ENCODE results near the gene TTLL5.

The TTLL5 gene, protein sequence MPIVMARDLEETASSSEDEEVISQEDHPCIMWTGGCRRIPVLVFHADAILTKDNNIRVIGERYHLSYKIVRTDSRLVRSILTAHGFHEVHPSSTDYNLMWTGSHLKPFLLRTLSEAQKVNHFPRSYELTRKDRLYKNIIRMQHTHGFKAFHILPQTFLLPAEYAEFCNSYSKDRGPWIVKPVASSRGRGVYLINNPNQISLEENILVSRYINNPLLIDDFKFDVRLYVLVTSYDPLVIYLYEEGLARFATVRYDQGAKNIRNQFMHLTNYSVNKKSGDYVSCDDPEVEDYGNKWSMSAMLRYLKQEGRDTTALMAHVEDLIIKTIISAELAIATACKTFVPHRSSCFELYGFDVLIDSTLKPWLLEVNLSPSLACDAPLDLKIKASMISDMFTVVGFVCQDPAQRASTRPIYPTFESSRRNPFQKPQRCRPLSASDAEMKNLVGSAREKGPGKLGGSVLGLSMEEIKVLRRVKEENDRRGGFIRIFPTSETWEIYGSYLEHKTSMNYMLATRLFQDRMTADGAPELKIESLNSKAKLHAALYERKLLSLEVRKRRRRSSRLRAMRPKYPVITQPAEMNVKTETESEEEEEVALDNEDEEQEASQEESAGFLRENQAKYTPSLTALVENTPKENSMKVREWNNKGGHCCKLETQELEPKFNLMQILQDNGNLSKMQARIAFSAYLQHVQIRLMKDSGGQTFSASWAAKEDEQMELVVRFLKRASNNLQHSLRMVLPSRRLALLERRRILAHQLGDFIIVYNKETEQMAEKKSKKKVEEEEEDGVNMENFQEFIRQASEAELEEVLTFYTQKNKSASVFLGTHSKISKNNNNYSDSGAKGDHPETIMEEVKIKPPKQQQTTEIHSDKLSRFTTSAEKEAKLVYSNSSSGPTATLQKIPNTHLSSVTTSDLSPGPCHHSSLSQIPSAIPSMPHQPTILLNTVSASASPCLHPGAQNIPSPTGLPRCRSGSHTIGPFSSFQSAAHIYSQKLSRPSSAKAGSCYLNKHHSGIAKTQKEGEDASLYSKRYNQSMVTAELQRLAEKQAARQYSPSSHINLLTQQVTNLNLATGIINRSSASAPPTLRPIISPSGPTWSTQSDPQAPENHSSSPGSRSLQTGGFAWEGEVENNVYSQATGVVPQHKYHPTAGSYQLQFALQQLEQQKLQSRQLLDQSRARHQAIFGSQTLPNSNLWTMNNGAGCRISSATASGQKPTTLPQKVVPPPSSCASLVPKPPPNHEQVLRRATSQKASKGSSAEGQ (N-terminal part only)

GRCh38 chr14:75660630-75661498, at the start of gene TTLL5, which contains the start of gene ERG28:
Gene TTLL5, plus strand, starts transcription at chr14:75661246. Its CDS starts 1,904 bp downstream, at chr14:75663150.
Gene ERG28, minus strand, starts transcription at chr14:75660876. Its CDS starts 3,374 bp downstream, at chr14:75657502.
- H3K36me3 ChIP-seq (ENCODE audit: control insufficient read depth, insufficient read depth, low read length): peaks cover 33% of the 10 kb centered on the region
- peaks cover 6% of the 10 kb centered on the region for H3K4me1 ChIP-seq (ENCODE audit: control insufficient read depth, insufficient read depth, low read length)
- H3K4me3 ChIP-seq (ENCODE audit: low read depth, low read length): peak within 1 kb of the TSS; percentile 88
- H3K27ac ChIP-seq (ENCODE audit: low read depth, low read length): peak within 1 kb of the TSS; percentile 45; the same call in 1 of the 2 replicates
- H3K9me3 ChIP-seq (ENCODE audit: control insufficient read depth, insufficient read depth, low read depth, low read length): no peaks in the 10 kb centered on the region
- H3K27me3 ChIP-seq (ENCODE audit: control insufficient read depth, insufficient read depth, low read length): no peaks in the 10 kb centered on the region
- H3K9ac ChIP-seq (ENCODE audit: low read length): peak within 1 kb of the TSS; percentile 66

- no peaks in the 10 kb centered on the region for H3K9me3 ChIP-seq (ENCODE audit: control insufficient read depth, insufficient read depth, low read depth, low read length)
- H3K9ac ChIP-seq (ENCODE audit: low read length): no peak overlapping the region
- H3K27me3 ChIP-seq (ENCODE audit: control insufficient read depth, insufficient read depth, low read length): no peaks in the 10 kb centered on the region
- H3K27ac ChIP-seq (ENCODE audit: low read depth, low read length): no peak overlapping the region
- no peak overlapping the region for H3K4me3 ChIP-seq (ENCODE audit: low read depth, low read length)
- peaks cover 4% of the 10 kb centered on the region; the same call in 1 of the 2 replicates for H3K4me1 ChIP-seq (ENCODE audit: control insufficient read depth, insufficient read depth, low read length)
- H3K36me3 ChIP-seq (ENCODE audit: control insufficient read depth, insufficient read depth, low read length): no peaks in the 10 kb centered on the region
These were observed 48.9 kb upstream of the TTLL5 start for GRCh38 chr14:75612157-75612556.

DNA sequence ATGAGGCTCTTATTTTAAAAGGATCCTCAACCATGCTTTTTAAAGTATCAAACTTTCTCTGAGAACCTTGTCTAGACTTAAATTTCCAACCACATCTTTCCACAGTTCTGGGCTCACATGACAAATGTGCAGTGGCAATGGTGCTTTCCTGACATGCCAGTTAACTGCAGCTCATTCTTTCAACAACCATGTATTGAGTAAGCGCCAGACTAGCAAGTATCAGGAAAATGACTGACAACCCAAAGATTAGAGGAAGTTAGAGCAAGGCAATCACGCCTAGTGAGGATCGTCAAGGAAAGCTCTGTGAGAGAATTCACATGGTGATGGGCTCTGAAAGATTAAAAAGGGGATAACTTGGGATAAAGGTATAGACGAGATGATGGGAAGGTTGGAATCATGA, 46.9 kb upstream of the TTLL5 start:
- Histone ChIP-seq H3K36me3 (ENCODE audit: control insufficient read depth, insufficient read depth, low read length) (no peaks in the 10 kb centered on the region), H3K27ac (ENCODE audit: low read depth, low read length) (no peak overlapping the region), H3K4me1 (ENCODE audit: control insufficient read depth, insufficient read depth, low read length) (peaks cover 4% of the 10 kb centered on the region; the same call in 1 of the 2 replicates), H3K9me3 (ENCODE audit: control insufficient read depth, insufficient read depth, low read depth, low read length) (no peaks in the 10 kb centered on the region), H3K9ac (ENCODE audit: low read length) (no peak overlapping the region), H3K27me3 (ENCODE audit: control insufficient read depth, insufficient read depth, low read length) (no peaks in the 10 kb centered on the region), H3K4me3 (ENCODE audit: low read depth, low read length) (no peak overlapping the region)

DNA sequence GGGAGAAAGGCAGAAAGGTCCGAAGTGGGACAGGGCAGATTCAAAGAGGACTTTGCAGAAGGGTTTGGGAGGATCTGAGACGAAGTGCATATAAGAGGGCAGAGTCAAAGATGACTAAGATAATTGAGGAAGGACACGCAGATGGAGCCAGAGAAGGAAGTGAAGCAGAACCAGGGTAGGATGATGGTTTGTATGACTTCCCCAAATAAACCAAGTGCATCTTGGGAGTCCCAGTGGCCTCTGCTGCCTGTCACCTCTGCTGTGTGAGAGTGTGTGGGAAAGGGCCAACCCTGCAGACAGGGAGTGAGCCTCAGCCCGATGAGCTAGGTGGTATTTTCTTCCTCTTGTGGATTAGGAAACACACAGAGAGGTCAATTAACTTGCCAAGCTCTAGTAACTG, 45.8 kb upstream of the TTLL5 start:
- peaks cover 4% of the 10 kb centered on the region; the same call in 1 of the 2 replicates for H3K4me1 ChIP-seq (ENCODE audit: control insufficient read depth, insufficient read depth, low read length)
- H3K9me3 ChIP-seq (ENCODE audit: control insufficient read depth, insufficient read depth, low read depth, low read length): no peaks in the 10 kb centered on the region
- no peak overlapping the region for H3K4me3 ChIP-seq (ENCODE audit: low read depth, low read length)
- no peak overlapping the region for H3K9ac ChIP-seq (ENCODE audit: low read length)
- H3K27ac ChIP-seq (ENCODE audit: low read depth, low read length): no peak overlapping the region
- no peaks in the 10 kb centered on the region for H3K36me3 ChIP-seq (ENCODE audit: control insufficient read depth, insufficient read depth, low read length)
- no peaks in the 10 kb centered on the region for H3K27me3 ChIP-seq (ENCODE audit: control insufficient read depth, insufficient read depth, low read length)

- no peaks in the 10 kb centered on the region for H3K4me1 ChIP-seq (ENCODE audit: control insufficient read depth, insufficient read depth, low read length)
- H3K9me3 ChIP-seq (ENCODE audit: control insufficient read depth, insufficient read depth, low read depth, low read length): no peaks in the 10 kb centered on the region
- H3K27ac ChIP-seq (ENCODE audit: low read depth, low read length): no peak overlapping the region
- no peak overlapping the region for H3K4me3 ChIP-seq (ENCODE audit: low read depth, low read length)
- no peak overlapping the region for H3K9ac ChIP-seq (ENCODE audit: low read length)
- no peaks in the 10 kb centered on the region for H3K27me3 ChIP-seq (ENCODE audit: control insufficient read depth, insufficient read depth, low read length)
- H3K36me3 ChIP-seq (ENCODE audit: control insufficient read depth, insufficient read depth, low read length): no peaks in the 10 kb centered on the region
These were observed 41.5 kb upstream of the TTLL5 start for GRCh38 chr14:75619548-75619947.

GRCh38 chr14:75625034-75625433, 36.0 kb upstream of the TTLL5 start:
- H3K36me3 ChIP-seq (ENCODE audit: control insufficient read depth, insufficient read depth, low read length): no peaks in the 10 kb centered on the region
- H3K4me1 ChIP-seq (ENCODE audit: control insufficient read depth, insufficient read depth, low read length): peaks cover 8% of the 10 kb centered on the region
- no peak overlapping the region for H3K4me3 ChIP-seq (ENCODE audit: low read depth, low read length)
- no peaks in the 10 kb centered on the region for H3K27me3 ChIP-seq (ENCODE audit: control insufficient read depth, insufficient read depth, low read length)
- H3K9me3 ChIP-seq (ENCODE audit: control insufficient read depth, insufficient read depth, low read depth, low read length): no peaks in the 10 kb centered on the region
- no peak overlapping the region for H3K9ac ChIP-seq (ENCODE audit: low read length)
- H3K27ac ChIP-seq (ENCODE audit: low read depth, low read length): no peak overlapping the region

- Histone ChIP-seq H3K9me3 (ENCODE audit: control insufficient read depth, insufficient read depth, low read depth, low read length) (no peaks in the 10 kb centered on the region), H3K4me3 (ENCODE audit: low read depth, low read length) (no peak overlapping the region), H3K27ac (ENCODE audit: low read depth, low read length) (no peak overlapping the region), H3K9ac (ENCODE audit: low read length) (no peak overlapping the region), H3K27me3 (ENCODE audit: control insufficient read depth, insufficient read depth, low read length) (no peaks in the 10 kb centered on the region), H3K4me1 (ENCODE audit: control insufficient read depth, insufficient read depth, low read length) (peaks cover 20% of the 10 kb centered on the region), H3K36me3 (ENCODE audit: control insufficient read depth, insufficient read depth, low read length) (no peaks in the 10 kb centered on the region)
These were observed 34.6 kb upstream of the TTLL5 start for GRCh38 chr14:75626396-75626795.

- Histone ChIP-seq H3K4me1 (ENCODE audit: control insufficient read depth, insufficient read depth, low read length) (peaks cover 24% of the 10 kb centered on the region), H3K9me3 (ENCODE audit: control insufficient read depth, insufficient read depth, low read depth, low read length) (no peaks in the 10 kb centered on the region), H3K4me3 (ENCODE audit: low read depth, low read length) (no peak overlapping the region), H3K9ac (ENCODE audit: low read length) (no peak overlapping the region), H3K27me3 (ENCODE audit: control insufficient read depth, insufficient read depth, low read length) (no peaks in the 10 kb centered on the region), H3K27ac (ENCODE audit: low read depth, low read length) (no peak overlapping the region), H3K36me3 (ENCODE audit: control insufficient read depth, insufficient read depth, low read length) (no peaks in the 10 kb centered on the region)
These were observed 34.2 kb upstream of the TTLL5 start for GRCh38 chr14:75626863-75627262.

GRCh38 chr14:75627406-75627805, 33.6 kb upstream of the TTLL5 start:
- Histone ChIP-seq H3K4me1 (ENCODE audit: control insufficient read depth, insufficient read depth, low read length) (peaks cover 26% of the 10 kb centered on the region), H3K4me3 (ENCODE audit: low read depth, low read length) (no peak overlapping the region), H3K27ac (ENCODE audit: low read depth, low read length) (no peak overlapping the region), H3K9me3 (ENCODE audit: control insufficient read depth, insufficient read depth, low read depth, low read length) (no peaks in the 10 kb centered on the region), H3K27me3 (ENCODE audit: control insufficient read depth, insufficient read depth, low read length) (no peaks in the 10 kb centered on the region), H3K36me3 (ENCODE audit: control insufficient read depth, insufficient read depth, low read length) (no peaks in the 10 kb centered on the region), H3K9ac (ENCODE audit: low read length) (no peak overlapping the region)

- H3K36me3 ChIP-seq (ENCODE audit: control insufficient read depth, insufficient read depth, low read length): no peaks in the 10 kb centered on the region
- no peak overlapping the region for H3K9ac ChIP-seq (ENCODE audit: low read length)
- H3K4me3 ChIP-seq (ENCODE audit: low read depth, low read length): no peak overlapping the region
- no peaks in the 10 kb centered on the region for H3K27me3 ChIP-seq (ENCODE audit: control insufficient read depth, insufficient read depth, low read length)
- no peak overlapping the region for H3K27ac ChIP-seq (ENCODE audit: low read depth, low read length)
- H3K4me1 ChIP-seq (ENCODE audit: control insufficient read depth, insufficient read depth, low read length): peaks cover 32% of the 10 kb centered on the region
- H3K9me3 ChIP-seq (ENCODE audit: control insufficient read depth, insufficient read depth, low read depth, low read length): no peaks in the 10 kb centered on the region
These were observed 32.2 kb upstream of the TTLL5 start for GRCh38 chr14:75628816-75629215.
